HepG2 (cell line): ENCODE data around the gene ARHGEF40. TPM values are rescaled to one million over a fixed set of nuclear protein-coding genes. Genes with fewer than 3 reads are reported as not detected.

Experiments used
- GRHL1 ChIP-seq: sonication (generic); formaldehyde crosslinking; conservative IDR thresholded peaks from 2 replicates; pipeline ENCODE4 v1.8.0; 2022; ENCODE audit warnings: missing genetic modification reagents
- KDM5A ChIP-seq: fragments of 200-600 bp; sonication (generic); IDR thresholded peaks from 2 replicates; pipeline ENCODE4 v1.7.0; 2018; ENCODE audit warnings: antibody characterized with exemption, mild to moderate bottlenecking, low read length, borderline replicate concordance
- SNAI1 ChIP-seq: sonication (generic); formaldehyde crosslinking; IDR thresholded peaks from 2 replicates; pipeline ENCODE4 v1.5.0; 2020; ENCODE audit warnings: mild to moderate bottlenecking, missing genetic modification reagents, borderline replicate concordance
- SNAPC5 ChIP-seq: sonication (generic); formaldehyde crosslinking; IDR thresholded peaks from 2 replicates; pipeline ENCODE4 v1.8.1; 2023; ENCODE audit warnings: mild to moderate bottlenecking, missing genetic modification reagents, borderline replicate concordance
- TBL1XR1 ChIP-seq: fragments of 150-350 bp; IDR thresholded peaks from 2 replicates; pipeline ENCODE4 v1.6.1; 2014; ENCODE audit warnings: borderline replicate concordance, low read length; ENCODE audit not compliant: partially characterized antibody
- ZBTB46 ChIP-seq: sonication (generic); formaldehyde crosslinking; IDR thresholded peaks from 2 replicates; pipeline ENCODE4 v1.4.0; 2020; ENCODE audit warnings: mild to moderate bottlenecking, missing genetic modification reagents, borderline replicate concordance
- ZNF331 ChIP-seq: sonication (generic); formaldehyde crosslinking; IDR thresholded peaks from 2 replicates; pipeline ENCODE4 v1.4.0; 2020; ENCODE audit warnings: missing genetic modification reagents
- ZNF354B ChIP-seq: sonication (generic); formaldehyde crosslinking; IDR thresholded peaks from 2 replicates; pipeline ENCODE4 v1.8.0; 2022; ENCODE audit warnings: mild to moderate bottlenecking, missing genetic modification reagents
- ZNF569 ChIP-seq: sonication (generic); formaldehyde crosslinking; IDR thresholded peaks from 2 replicates; pipeline ENCODE4 v1.5.0; 2020; ENCODE audit warnings: mild to moderate bottlenecking, missing genetic modification reagents, moderate library complexity, borderline replicate concordance
- ZNF777 ChIP-seq: sonication (generic); formaldehyde crosslinking; IDR thresholded peaks from 2 replicates; pipeline ENCODE4 v1.4.0; 2020; ENCODE audit warnings: missing genetic modification reagents
- ZSCAN21 ChIP-seq: sonication (generic); formaldehyde crosslinking; IDR thresholded peaks from 2 replicates; pipeline ENCODE4 v1.8.0; 2022; ENCODE audit warnings: mild to moderate bottlenecking, missing genetic modification reagents, moderate library complexity, borderline replicate concordance
- polyA plus RNA-seq, 8 experiments: library from polyadenylated mRNA; depleted of rRNA in 3 of 8; stranded (reverse) in 7 of 8; unstranded in 1 of 8; fragments of >200 nt; fragmentation: Illumina TruSeq in 4 of 8; extraction: Trizol in 4 of 8; gene quantifications; 2 replicates each; pipeline versions ENCODE4 v1.2.1 to v1.2.3, GENCODE V29; 2011 to 2016; ENCODE audit warnings: low read depth in 4 of 8, missing spikeins in 1 of 8, mixed read lengths in 1 of 8; ENCODE audit not compliant: insufficient read depth in 1 of 8
- total RNA-seq, 5 experiments: library from RNA; depleted of rRNA; stranded (reverse); fragments of >200 nt; fragmentation: Illumina TruSeq; extraction: Trizol; gene quantifications; 2 replicates each; pipeline ENCODE4 v1.2.3, GENCODE V29; 2016; ENCODE audit warnings: low read depth in 1 of 5
- TF ChIP-seq, protein P1 (sequence below): sonication (generic); formaldehyde crosslinking; IDR thresholded peaks from 2 replicates; pipeline ENCODE4 v1.4.0; 2020; ENCODE audit warnings: missing genetic modification reagents, mild to moderate bottlenecking, borderline replicate concordance
- TF ChIP-seq, protein P2 (sequence below): sonication (generic); formaldehyde crosslinking; IDR thresholded peaks from 2 replicates; pipeline ENCODE4 v1.4.0; 2020; ENCODE audit warnings: missing genetic modification reagents

Gene ARHGEF40
- total and polyA plus RNA-seq, 2 of the 13 experiments (the other 11 are each of a cell fraction or from before 2014, with no cell fraction given): 28.1 to 78.1 TPM

DNA sequence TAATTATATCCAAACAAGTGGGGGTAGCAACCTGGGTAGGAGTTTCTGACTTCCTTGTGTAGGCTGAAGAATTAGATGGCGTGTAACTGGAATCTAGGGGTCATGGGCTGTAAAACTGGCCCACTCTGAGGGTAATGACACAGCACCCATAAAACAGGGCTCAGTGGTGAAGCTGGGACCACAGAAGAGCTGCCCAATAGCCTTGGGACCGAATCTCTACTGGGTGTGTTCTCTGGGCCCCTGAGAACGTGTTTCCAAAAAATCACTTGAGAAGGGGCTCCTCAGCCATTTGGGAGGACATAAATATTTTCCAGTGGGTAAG, 8.8 kb upstream of the ARHGEF40 start (continued):
- TF ChIP-seq, protein P1, sequence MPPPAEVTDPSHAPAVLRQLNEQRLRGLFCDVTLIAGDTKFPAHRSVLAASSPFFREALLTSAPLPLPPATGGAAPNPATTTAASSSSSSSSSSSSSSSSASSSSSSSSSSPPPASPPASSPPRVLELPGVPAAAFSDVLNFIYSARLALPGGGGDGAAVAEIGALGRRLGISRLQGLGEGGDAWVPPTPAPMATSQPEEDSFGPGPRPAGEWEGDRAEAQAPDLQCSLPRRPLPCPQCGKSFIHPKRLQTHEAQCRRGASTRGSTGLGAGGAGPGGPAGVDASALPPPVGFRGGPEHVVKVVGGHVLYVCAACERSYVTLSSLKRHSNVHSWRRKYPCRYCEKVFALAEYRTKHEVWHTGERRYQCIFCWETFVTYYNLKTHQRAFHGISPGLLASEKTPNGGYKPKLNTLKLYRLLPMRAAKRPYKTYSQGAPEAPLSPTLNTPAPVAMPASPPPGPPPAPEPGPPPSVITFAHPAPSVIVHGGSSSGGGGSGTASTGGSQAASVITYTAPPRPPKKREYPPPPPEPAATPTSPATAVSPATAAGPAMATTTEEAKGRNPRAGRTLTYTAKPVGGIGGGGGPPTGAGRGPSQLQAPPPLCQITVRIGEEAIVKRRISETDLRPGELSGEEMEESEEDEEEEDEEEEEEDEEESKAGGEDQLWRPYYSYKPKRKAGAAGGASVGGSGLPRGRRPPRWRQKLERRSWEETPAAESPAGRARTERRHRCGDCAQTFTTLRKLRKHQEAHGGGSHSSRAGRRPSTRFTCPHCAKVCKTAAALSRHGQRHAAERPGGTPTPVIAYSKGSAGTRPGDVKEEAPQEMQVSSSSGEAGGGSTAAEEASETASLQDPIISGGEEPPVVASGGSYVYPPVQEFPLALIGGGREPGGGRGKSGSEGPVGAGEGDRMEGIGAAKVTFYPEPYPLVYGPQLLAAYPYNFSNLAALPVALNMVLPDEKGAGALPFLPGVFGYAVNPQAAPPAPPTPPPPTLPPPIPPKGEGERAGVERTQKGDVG (CRISPR knock-in tag): peak; percentile 80; the same call in 1 of the 2 replicates
- no peak for TF ChIP-seq ZNF569 (CRISPR knock-in tag)
- TF ChIP-seq, protein P2, sequence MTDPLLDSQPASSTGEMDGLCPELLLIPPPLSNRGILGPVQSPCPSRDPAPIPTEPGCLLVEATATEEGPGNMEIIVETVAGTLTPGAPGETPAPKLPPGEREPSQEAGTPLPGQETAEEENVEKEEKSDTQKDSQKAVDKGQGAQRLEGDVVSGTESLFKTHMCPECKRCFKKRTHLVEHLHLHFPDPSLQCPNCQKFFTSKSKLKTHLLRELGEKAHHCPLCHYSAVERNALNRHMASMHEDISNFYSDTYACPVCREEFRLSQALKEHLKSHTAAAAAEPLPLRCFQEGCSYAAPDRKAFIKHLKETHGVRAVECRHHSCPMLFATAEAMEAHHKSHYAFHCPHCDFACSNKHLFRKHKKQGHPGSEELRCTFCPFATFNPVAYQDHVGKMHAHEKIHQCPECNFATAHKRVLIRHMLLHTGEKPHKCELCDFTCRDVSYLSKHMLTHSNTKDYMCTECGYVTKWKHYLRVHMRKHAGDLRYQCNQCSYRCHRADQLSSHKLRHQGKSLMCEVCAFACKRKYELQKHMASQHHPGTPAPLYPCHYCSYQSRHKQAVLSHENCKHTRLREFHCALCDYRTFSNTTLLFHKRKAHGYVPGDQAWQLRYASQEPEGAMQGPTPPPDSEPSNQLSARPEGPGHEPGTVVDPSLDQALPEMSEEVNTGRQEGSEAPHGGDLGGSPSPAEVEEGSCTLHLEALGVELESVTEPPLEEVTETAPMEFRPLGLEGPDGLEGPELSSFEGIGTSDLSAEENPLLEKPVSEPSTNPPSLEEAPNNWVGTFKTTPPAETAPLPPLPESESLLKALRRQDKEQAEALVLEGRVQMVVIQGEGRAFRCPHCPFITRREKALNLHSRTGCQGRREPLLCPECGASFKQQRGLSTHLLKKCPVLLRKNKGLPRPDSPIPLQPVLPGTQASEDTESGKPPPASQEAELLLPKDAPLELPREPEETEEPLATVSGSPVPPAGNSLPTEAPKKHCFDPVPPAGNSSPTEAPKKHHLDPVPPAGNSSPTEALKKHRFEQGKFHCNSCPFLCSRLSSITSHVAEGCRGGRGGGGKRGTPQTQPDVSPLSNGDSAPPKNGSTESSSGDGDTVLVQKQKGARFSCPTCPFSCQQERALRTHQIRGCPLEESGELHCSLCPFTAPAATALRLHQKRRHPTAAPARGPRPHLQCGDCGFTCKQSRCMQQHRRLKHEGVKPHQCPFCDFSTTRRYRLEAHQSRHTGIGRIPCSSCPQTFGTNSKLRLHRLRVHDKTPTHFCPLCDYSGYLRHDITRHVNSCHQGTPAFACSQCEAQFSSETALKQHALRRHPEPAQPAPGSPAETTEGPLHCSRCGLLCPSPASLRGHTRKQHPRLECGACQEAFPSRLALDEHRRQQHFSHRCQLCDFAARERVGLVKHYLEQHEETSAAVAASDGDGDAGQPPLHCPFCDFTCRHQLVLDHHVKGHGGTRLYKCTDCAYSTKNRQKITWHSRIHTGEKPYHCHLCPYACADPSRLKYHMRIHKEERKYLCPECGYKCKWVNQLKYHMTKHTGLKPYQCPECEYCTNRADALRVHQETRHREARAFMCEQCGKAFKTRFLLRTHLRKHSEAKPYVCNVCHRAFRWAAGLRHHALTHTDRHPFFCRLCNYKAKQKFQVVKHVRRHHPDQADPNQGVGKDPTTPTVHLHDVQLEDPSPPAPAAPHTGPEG (CRISPR knock-in tag): no peak
- TF ChIP-seq ZNF354B: no peak
- TF ChIP-seq ZNF331 (CRISPR knock-in tag): no peak
- no peak for TF ChIP-seq GRHL1 (CRISPR knock-in tag)
- no peak for TF ChIP-seq TBL1XR1
- no peak for TF ChIP-seq ZBTB46 (CRISPR knock-in tag)
- peak; percentile 31; the same call in 1 of the 2 replicates for TF ChIP-seq SNAPC5 (CRISPR knock-in tag)
- TF ChIP-seq ZNF777 (CRISPR knock-in tag): no peak
- TF ChIP-seq SNAI1 (CRISPR knock-in tag): no peak
- TF ChIP-seq KDM5A: 0 out of 2 replicates have a peak, but pooled peaks have one; percentile 25
- TF ChIP-seq ZSCAN21 (CRISPR knock-in tag): no peak
